ENCODE data around the gene MAGI2. TPM values are rescaled to one million over a fixed set of nuclear protein-coding genes. Genes with fewer than 3 reads are reported as not detected.

MAGI2 gene
- total RNA-seq, 1 experiment from 2014 or later = 0.07 TPM

DNA sequence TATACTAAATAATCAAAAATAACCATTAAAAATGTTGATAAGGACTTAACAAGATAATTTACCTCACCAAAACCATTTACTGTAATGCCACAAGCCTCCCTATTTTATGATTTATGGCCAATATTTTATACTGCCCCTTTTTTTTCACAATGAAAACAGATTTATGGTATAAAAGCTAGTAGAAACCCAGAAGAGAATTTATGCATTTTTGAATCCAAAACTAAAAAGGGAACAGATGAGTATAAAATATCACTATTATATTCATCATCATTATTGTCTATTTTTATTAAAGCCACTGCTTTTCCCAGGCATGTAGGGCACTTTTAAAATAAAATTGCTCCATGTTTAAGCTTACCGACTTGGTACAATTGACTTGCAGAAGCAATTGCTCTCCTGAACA is 1229.9 kb downstream of the MAGI2 start:
- intact Hi-C loops (cut with micrococcal nuclease) = no loop called here
- Mint-ChIP-seq H3K27me3 (ENCODE audit: insufficient read depth, unreplicated experiment) (peaks cover 70% of the 10 kb centered on the region), H3K4me3 (ENCODE audit: unreplicated experiment) (no peak overlapping the region), H3K36me3 (ENCODE audit: insufficient read depth, unreplicated experiment) (no peaks in the 10 kb centered on the region), H3K27ac (ENCODE audit: low read depth, unreplicated experiment) (no peak overlapping the region), H3K9me3 (ENCODE audit: unreplicated experiment) (no peaks in the 10 kb centered on the region), H3K4me1 (ENCODE audit: insufficient read depth, unreplicated experiment) (no peaks in the 10 kb centered on the region)
- DNase-seq (ENCODE audit: unreplicated experiment) = no peak
- CTCF ChIA-PET = interaction anchor here (0.6 to 0.7 kb wide), 2 partner anchors 86 to 411 kb away, joined by 3 read pairs; no protein-coding TSS in a partner anchor
- BruUV-seq (replicated peaks) = no TSS peak
- POLR2A ChIA-PET = no interaction called here
- TF ChIP-seq, protein P1, sequence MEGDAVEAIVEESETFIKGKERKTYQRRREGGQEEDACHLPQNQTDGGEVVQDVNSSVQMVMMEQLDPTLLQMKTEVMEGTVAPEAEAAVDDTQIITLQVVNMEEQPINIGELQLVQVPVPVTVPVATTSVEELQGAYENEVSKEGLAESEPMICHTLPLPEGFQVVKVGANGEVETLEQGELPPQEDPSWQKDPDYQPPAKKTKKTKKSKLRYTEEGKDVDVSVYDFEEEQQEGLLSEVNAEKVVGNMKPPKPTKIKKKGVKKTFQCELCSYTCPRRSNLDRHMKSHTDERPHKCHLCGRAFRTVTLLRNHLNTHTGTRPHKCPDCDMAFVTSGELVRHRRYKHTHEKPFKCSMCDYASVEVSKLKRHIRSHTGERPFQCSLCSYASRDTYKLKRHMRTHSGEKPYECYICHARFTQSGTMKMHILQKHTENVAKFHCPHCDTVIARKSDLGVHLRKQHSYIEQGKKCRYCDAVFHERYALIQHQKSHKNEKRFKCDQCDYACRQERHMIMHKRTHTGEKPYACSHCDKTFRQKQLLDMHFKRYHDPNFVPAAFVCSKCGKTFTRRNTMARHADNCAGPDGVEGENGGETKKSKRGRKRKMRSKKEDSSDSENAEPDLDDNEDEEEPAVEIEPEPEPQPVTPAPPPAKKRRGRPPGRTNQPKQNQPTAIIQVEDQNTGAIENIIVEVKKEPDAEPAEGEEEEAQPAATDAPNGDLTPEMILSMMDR (IDR thresholded peaks at IDR 0.05; ENCODE audit: unreplicated experiment) = no peak

DNA sequence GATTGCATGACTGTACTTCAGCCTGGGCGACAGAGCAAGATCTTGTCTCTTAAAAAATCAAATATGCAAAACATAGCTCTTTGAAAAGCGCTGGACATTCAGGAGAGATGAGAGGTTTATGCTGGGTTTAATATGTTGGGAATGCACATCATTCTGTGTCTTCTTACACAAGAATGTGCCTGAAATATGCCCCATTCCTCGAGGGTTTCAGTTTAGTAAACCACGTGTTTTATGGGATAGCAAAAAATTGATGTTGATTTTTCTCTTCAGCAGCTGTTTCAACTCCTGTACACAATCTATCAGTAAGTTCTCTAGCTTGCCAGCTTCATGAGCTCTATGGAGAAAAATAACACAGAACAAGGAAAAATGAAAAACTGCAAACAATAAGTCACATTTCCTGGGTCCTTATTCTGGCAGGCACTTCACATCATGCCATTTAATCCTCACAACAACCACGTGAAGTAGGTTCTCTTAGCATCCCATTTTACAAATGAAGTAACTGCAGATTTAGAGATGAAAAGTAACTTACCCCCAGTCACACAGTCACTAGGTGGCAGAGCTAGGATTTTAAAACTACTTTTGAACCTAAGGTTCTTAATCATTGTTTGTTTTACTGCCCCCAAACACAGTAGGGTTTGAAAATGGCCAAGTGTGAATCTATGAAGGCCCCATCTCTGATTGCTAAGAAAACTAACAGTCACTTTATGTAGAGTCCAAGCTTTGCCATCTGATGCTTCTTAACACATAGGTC is 1231.3 kb downstream of the MAGI2 start:
- no peak overlapping the region for H3K27ac Mint-ChIP-seq (ENCODE audit: low read depth, unreplicated experiment)
- DNase-seq (ENCODE audit: unreplicated experiment) = no peak
- CTCF ChIA-PET = interaction anchor here (1.2 kb wide), 1 partner anchor 41 kb away, joined by 4 read pairs; no protein-coding TSS in a partner anchor
- H3K9me3 Mint-ChIP-seq (ENCODE audit: unreplicated experiment) = no peaks in the 10 kb centered on the region
- no peak overlapping the region for H3K4me3 Mint-ChIP-seq (ENCODE audit: unreplicated experiment)
- intact Hi-C loops (cut with micrococcal nuclease) = no loop called here
- H3K27me3 Mint-ChIP-seq (ENCODE audit: insufficient read depth, unreplicated experiment) = peaks cover 77% of the 10 kb centered on the region
- POLR2A ChIA-PET = no interaction called here
- H3K4me1 Mint-ChIP-seq (ENCODE audit: insufficient read depth, unreplicated experiment) = no peaks in the 10 kb centered on the region
- no TSS peak for BruUV-seq (replicated peaks)
- TF ChIP-seq, protein P1 (IDR thresholded peaks at IDR 0.05; ENCODE audit: unreplicated experiment) = no peak
- no peaks in the 10 kb centered on the region for H3K36me3 Mint-ChIP-seq (ENCODE audit: insufficient read depth, unreplicated experiment)

GRCh38 chr7:78220754-78221153 is 1232.7 kb downstream of the MAGI2 start:
- POLR2A ChIA-PET = no interaction called here

GRCh38 chr7:78218876-78219275 is 1234.6 kb downstream of the MAGI2 start:
- CTCF ChIA-PET = interaction anchor here (0.5 kb wide), 1 partner anchor 625 kb away, joined by 3 read pairs; no protein-coding TSS in a partner anchor

More at GRCh38 chr7:78220754-78221153, 1232.7 kb downstream of the MAGI2 start:
- CTCF ChIA-PET = no interaction called here
- no TSS peak for BruUV-seq (replicated peaks)
- no peak overlapping the region for H3K4me3 Mint-ChIP-seq (ENCODE audit: unreplicated experiment)
- intact Hi-C loops (cut with micrococcal nuclease) = no loop called here
- DNase-seq (ENCODE audit: unreplicated experiment) = no peak
- no peaks in the 10 kb centered on the region for H3K36me3 Mint-ChIP-seq (ENCODE audit: insufficient read depth, unreplicated experiment)
- no peaks in the 10 kb centered on the region for H3K9me3 Mint-ChIP-seq (ENCODE audit: unreplicated experiment)
- H3K4me1 Mint-ChIP-seq (ENCODE audit: insufficient read depth, unreplicated experiment) = no peaks in the 10 kb centered on the region
- peaks cover 91% of the 10 kb centered on the region for H3K27me3 Mint-ChIP-seq (ENCODE audit: insufficient read depth, unreplicated experiment)
- no peak overlapping the region for H3K27ac Mint-ChIP-seq (ENCODE audit: low read depth, unreplicated experiment)
- TF ChIP-seq, protein P1 (IDR thresholded peaks at IDR 0.05; ENCODE audit: unreplicated experiment) = no peak

More at GRCh38 chr7:78218876-78219275, 1234.6 kb downstream of the MAGI2 start:
- Mint-ChIP-seq H3K27me3 (ENCODE audit: insufficient read depth, unreplicated experiment) (peaks cover 93% of the 10 kb centered on the region), H3K9me3 (ENCODE audit: unreplicated experiment) (no peaks in the 10 kb centered on the region), H3K4me3 (ENCODE audit: unreplicated experiment) (no peak overlapping the region), H3K4me1 (ENCODE audit: insufficient read depth, unreplicated experiment) (no peaks in the 10 kb centered on the region), H3K27ac (ENCODE audit: low read depth, unreplicated experiment) (no peak overlapping the region), H3K36me3 (ENCODE audit: insufficient read depth, unreplicated experiment) (no peaks in the 10 kb centered on the region)
- intact Hi-C loops (cut with micrococcal nuclease) = no loop called here
- no TSS peak for BruUV-seq (replicated peaks)
- no peak for DNase-seq (ENCODE audit: unreplicated experiment)
- POLR2A ChIA-PET = no interaction called here
- TF ChIP-seq, protein P1 (IDR thresholded peaks at IDR 0.05; ENCODE audit: unreplicated experiment) = no peak

Measured in MCF 10A (cell line).